CD4-positive, alpha-beta T cell treated with Interleukin-15 for 4 hours (primary cell): ENCODE measurements around the gene PRSS37.
"Not testable (repeated sequence)": the region's sequence is repeated elsewhere in the genome, so short reads cannot be mapped to it uniquely, and the experiment has no call there.

Source experiments
- DNase-seq: peaks from one replicate; pipeline ENCODE4 v3.0.0-alpha.2; 2020; ENCODE audit warnings: low spot score

The PRSS37 gene

GRCh38 chr7:141841385-141841784 is at the start of gene PRSS37:
TSS of gene PRSS37 (minus strand) at chr7:141841485. CDS start at chr7:141841049, 436 bp downstream.
- DNase-seq = no peak

GRCh38 chr7:141889321-141889720 is 48.0 kb upstream of the PRSS37 start:
- no peak for DNase-seq

- no peak for DNase-seq
Measured at GRCh38 chr7:141884539-141885225, 43.4 kb upstream of the PRSS37 start.

- no peak for DNase-seq
Measured at GRCh38 chr7:141880960-141881359, 39.7 kb upstream of the PRSS37 start.

GRCh38 chr7:141877365-141877764 is 36.1 kb upstream of the PRSS37 start:
- DNase-seq = no peak

- no peak for DNase-seq
Measured at GRCh38 chr7:141876371-141876770, 35.1 kb upstream of the PRSS37 start.

GRCh38 chr7:141875453-141875852 is 34.2 kb upstream of the PRSS37 start:
- no peak for DNase-seq

- no peak for DNase-seq
Measured at GRCh38 chr7:141874787-141875186, 33.5 kb upstream of the PRSS37 start.

- no peak for DNase-seq
Measured at GRCh38 chr7:141872931-141873330, 31.6 kb upstream of the PRSS37 start.

GRCh38 chr7:141866974-141867373 is 25.7 kb upstream of the PRSS37 start:
- no peak for DNase-seq

- no peak for DNase-seq
Measured at GRCh38 chr7:141864765-141865447, 23.6 kb upstream of the PRSS37 start.

- DNase-seq = no peak
Measured at GRCh38 chr7:141860207-141860606, 18.9 kb upstream of the PRSS37 start.

- no peak for DNase-seq
Measured at GRCh38 chr7:141847996-141848395, 6.7 kb upstream of the PRSS37 start.

- DNase-seq = no peak
Measured at GRCh38 chr7:141844256-141844655, 3.0 kb upstream of the PRSS37 start.

- no peak for DNase-seq
Measured at GRCh38 chr7:141842904-141843303, 1.6 kb upstream of the PRSS37 start.

GRCh38 chr7:141840708-141841107 is 577 bp downstream of the PRSS37 start:
- DNase-seq = no peak

GRCh38 chr7:141839256-141839655 is 2.0 kb downstream of the PRSS37 start:
- no peak for DNase-seq

GRCh38 chr7:141838581-141838980 is 2.7 kb downstream of the PRSS37 start:
- DNase-seq = no peak

GRCh38 chr7:141837683-141838082 is 3.6 kb downstream of the PRSS37 start:
- DNase-seq = no peak

GRCh38 chr7:141822432-141822831 is 18.9 kb downstream of the PRSS37 start:
- DNase-seq = not testable (repeated sequence)

- no peak for DNase-seq
Measured at GRCh38 chr7:141820067-141820466, 21.2 kb downstream of the PRSS37 start.

GRCh38 chr7:141792526-141792925 is 48.8 kb downstream of the PRSS37 start:
- no peak for DNase-seq

- DNase-seq = no peak
Measured at GRCh38 chr7:141789917-141790316, 51.4 kb downstream of the PRSS37 start, which contains the start of gene TAS2R5. TSS of gene TAS2R5 (plus strand) at chr7:141790217. CDS start at chr7:141790362, 145 bp downstream.

GRCh38 chr7:141788296-141788695 is 53.0 kb downstream of the PRSS37 start:
- DNase-seq = no peak
